ENCODE measurements around the gene NUDT7.

Gene NUDT7

DNA sequence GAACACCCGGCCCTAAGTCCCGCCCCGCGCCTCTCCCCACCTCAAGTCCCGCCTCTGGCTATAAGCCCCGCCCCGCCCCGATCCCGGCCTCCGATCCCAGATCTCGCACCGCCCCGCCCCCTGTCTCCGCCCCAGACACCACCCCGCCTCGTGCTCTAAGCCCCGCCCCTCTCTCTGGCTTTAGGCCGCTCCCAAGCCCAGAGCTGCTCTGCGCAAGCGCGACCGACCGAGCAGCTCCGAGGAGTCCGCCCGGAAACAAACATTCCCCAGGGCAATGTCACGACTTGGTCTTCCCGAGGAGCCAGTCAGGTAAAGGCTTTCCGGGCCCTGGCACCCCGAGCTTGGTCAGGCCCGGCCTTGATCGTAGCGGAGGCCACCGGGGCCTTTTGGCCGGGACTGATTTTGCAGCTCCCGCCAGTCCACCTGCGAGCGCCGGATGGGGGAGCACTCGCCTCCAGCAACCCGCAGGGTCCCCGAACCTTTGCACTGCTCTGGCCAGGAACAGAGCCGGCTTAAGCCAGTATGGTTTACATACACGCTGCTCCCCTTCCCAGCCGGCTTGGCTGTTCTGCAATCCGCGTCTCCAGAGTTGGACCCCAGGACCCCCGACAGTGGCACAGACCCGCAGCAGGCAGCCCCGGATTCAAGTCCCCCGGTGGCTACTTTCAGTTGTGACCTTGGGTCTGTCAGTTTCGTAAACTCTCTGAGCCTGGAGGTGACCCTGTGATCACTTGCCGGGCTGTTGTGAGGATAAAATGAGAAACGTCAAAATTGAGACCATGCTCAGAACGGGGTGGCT, at the start of gene NUDT7:
Gene NUDT7 (plus strand): TSS at position 206 of the 799 bp plus-strand sequence. CDS start 69 bp downstream, at position 275.
- H3K36me3 ChIP-seq (ENCODE audit: insufficient read depth, low read length) = no peaks in the 10 kb centered on the region
- H3K9ac ChIP-seq (ENCODE audit: insufficient read length) = peak within 1 kb of the TSS; percentile 76
- peak; percentile 18 for DNase-seq (ENCODE audit: low read depth, low spot score)
- H3K27ac ChIP-seq = no peak within 1 kb of the TSS
- no peaks in the 10 kb centered on the region for H3K9me3 ChIP-seq (ENCODE audit: low read depth, low read length)
- peak within 1 kb of the TSS; percentile 82 for H3K4me3 ChIP-seq
- TF ChIP-seq FOXP2 (optimal IDR thresholded peaks at IDR 0.05; ENCODE audit: control extremely low read depth, extremely low read length, insufficient read depth) (no peak), POLR2AphosphoS5 (IDR thresholded peaks at IDR 0.05; ENCODE audit: borderline replicate concordance, low read depth, low read length) (peak; percentile 67)

DNA sequence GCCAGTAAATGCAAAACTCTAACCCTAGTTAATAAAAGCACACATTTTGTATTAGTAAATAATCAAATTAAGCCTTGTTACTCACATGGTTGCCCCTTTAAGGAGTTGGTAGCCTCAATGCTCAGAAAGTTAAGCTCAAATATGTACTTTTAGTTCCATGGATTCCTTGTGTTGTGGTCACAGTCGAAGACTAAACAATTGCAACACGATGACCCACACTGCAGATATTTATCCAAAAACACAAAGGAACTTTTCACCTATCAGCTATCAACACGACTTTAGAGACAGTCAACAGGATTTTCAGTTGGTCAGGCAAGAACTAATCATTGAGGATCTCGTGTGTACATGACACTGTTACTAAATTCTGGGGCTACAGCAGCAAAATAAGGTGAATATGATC, 47.4 kb upstream of the NUDT7 start:
- no peak for DNase-seq (ENCODE audit: low read depth, low spot score)
- no peak overlapping the region for H3K9ac ChIP-seq (ENCODE audit: insufficient read length)
- H3K27ac ChIP-seq = no peak overlapping the region
- no peak for TF ChIP-seq FOXP2 (optimal IDR thresholded peaks at IDR 0.05; ENCODE audit: control extremely low read depth, extremely low read length, insufficient read depth)
- TF ChIP-seq EZH2 (IDR thresholded peaks at IDR 0.05) = no peak
- TF ChIP-seq POLR2AphosphoS5 (IDR thresholded peaks at IDR 0.05; ENCODE audit: borderline replicate concordance, low read depth, low read length) = no peak
- no peak overlapping the region for H3K4me3 ChIP-seq
- H3K9me3 ChIP-seq (ENCODE audit: low read depth, low read length) = no peaks in the 10 kb centered on the region
- H3K36me3 ChIP-seq (ENCODE audit: insufficient read depth, low read length) = no peaks in the 10 kb centered on the region

DNA sequence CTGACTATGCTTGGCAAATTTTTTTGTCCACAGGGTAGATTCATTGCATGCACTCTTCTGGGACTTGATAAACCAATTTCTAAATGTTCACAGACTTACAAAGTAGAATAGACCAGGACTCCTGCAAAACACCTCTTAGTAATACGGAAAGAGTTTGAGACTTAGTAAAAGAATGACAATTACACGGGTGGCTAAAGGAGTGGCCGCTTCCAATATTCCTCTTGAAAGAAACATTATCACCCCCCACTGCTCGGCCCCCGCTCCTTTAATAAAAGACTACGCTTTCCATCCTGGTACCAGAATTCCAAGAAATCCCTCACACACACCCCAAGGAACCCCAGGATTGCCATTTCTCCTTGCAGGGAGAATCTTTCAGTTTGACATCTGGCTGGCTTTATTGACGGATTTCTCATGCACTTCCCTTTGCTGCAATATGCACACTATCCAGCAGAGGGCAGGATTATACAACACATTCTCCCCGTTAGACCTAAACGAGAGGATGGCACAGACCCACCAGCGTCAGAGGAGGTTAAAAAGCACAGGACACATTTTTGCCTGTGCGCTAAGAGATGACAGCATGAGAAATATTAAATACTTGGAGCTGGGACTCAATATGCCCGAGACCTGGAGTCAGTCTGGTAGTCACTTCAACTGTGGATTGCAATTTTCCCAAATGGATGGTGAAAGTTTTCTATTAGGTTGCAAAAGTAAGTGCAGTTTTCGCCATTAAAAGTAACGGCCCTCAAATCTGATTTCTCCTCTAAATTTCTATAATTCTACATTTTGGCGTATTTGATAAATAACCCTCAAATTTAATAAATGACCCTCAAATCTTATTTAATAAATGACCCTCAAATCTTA, 46.6 kb upstream of the NUDT7 start:
- H3K9me3 ChIP-seq (ENCODE audit: low read depth, low read length) = no peaks in the 10 kb centered on the region
- H3K4me3 ChIP-seq = no peak overlapping the region
- H3K27ac ChIP-seq = no peak overlapping the region
- TF ChIP-seq EZH2 (IDR thresholded peaks at IDR 0.05) (no peak), POLR2AphosphoS5 (IDR thresholded peaks at IDR 0.05; ENCODE audit: borderline replicate concordance, low read depth, low read length) (no peak), FOXP2 (optimal IDR thresholded peaks at IDR 0.05; ENCODE audit: control extremely low read depth, extremely low read length, insufficient read depth) (no peak)
- H3K9ac ChIP-seq (ENCODE audit: insufficient read length) = no peak overlapping the region
- no peak for DNase-seq (ENCODE audit: low read depth, low spot score)
- no peaks in the 10 kb centered on the region for H3K36me3 ChIP-seq (ENCODE audit: insufficient read depth, low read length)

DNA sequence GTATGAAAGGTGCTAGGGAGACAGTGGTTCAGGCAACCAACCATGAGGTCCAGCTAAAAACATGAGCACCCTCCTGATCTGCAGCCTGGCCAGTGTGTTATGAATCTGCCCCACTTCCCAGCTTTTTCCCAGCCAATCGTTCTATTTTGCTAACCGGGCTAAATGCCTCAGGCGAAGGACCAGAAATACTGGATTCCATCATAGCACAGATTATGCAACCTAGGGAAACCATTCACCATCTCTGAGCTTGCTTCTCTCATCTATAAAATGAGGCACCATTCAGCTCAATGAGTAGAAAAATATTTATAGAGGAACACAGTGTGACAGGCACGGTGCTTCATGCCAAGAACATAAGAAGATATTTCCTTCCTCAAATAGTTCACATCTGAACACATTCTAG, 45.2 kb upstream of the NUDT7 start:
- H3K36me3 ChIP-seq (ENCODE audit: insufficient read depth, low read length) = no peaks in the 10 kb centered on the region
- DNase-seq (ENCODE audit: low read depth, low spot score) = no peak
- TF ChIP-seq EZH2 (IDR thresholded peaks at IDR 0.05) (no peak), POLR2AphosphoS5 (IDR thresholded peaks at IDR 0.05; ENCODE audit: borderline replicate concordance, low read depth, low read length) (no peak), FOXP2 (optimal IDR thresholded peaks at IDR 0.05; ENCODE audit: control extremely low read depth, extremely low read length, insufficient read depth) (no peak)
- H3K4me3 ChIP-seq = no peak overlapping the region
- no peaks in the 10 kb centered on the region for H3K9me3 ChIP-seq (ENCODE audit: low read depth, low read length)
- H3K9ac ChIP-seq (ENCODE audit: insufficient read length) = no peak overlapping the region
- H3K27ac ChIP-seq = no peak overlapping the region

DNA sequence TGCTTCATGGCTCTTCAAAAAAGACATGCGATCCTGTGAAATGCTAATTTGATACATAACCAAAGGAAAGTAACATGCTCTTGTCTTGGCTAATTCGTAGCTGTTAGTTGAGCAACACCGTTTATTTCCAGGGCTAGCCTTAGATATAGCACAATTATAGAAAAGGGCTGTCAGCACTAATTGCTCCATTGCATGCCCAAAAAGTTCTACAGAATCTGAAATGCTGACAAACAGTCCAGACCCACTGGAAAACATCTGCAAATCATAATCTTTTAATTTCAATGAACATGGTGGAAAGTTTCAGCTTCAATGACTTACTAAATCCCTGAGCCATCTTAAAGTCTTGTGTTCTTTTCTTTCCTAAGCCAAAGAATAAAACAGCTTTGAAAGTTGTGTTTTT, 42.9 kb upstream of the NUDT7 start:
- no peak for TF ChIP-seq POLR2AphosphoS5 (IDR thresholded peaks at IDR 0.05; ENCODE audit: borderline replicate concordance, low read depth, low read length)
- TF ChIP-seq EZH2 (IDR thresholded peaks at IDR 0.05) = no peak
- no peak for TF ChIP-seq FOXP2 (optimal IDR thresholded peaks at IDR 0.05; ENCODE audit: control extremely low read depth, extremely low read length, insufficient read depth)
- Histone ChIP-seq H3K9me3 (ENCODE audit: low read depth, low read length) (no peaks in the 10 kb centered on the region), H3K36me3 (ENCODE audit: insufficient read depth, low read length) (no peaks in the 10 kb centered on the region), H3K27ac (peak overlapping the region; percentile 64; the same call in 1 of the 2 replicates), H3K4me3 (no peak overlapping the region), H3K9ac (ENCODE audit: insufficient read length) (no peak overlapping the region)
- DNase-seq (ENCODE audit: low read depth, low spot score) = no peak

DNA sequence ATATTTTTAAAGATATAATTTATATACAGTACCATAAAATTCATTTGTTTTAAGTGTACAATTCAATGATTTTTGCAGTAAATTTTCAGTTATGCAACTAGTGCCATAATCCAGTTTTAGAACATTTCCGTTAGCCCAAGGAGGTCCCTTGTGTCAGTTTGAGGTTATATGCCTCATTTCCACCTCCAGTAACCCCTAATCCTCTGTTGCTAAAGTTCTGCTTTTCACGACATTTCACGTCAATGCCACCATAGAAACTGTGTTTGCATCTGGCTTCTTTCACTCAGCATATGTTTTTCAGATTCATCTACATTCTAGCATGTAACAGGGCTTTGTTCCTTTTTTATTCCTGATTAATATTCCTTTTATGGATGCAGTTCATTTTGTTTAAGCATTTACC, 42.4 kb upstream of the NUDT7 start:
- Histone ChIP-seq H3K9ac (ENCODE audit: insufficient read length) (no peak overlapping the region), H3K4me3 (no peak overlapping the region), H3K36me3 (ENCODE audit: insufficient read depth, low read length) (no peaks in the 10 kb centered on the region), H3K9me3 (ENCODE audit: low read depth, low read length) (no peaks in the 10 kb centered on the region), H3K27ac (peak overlapping the region; percentile 64; the same call in 1 of the 2 replicates)
- TF ChIP-seq FOXP2 (optimal IDR thresholded peaks at IDR 0.05; ENCODE audit: control extremely low read depth, extremely low read length, insufficient read depth) = no peak
- TF ChIP-seq POLR2AphosphoS5 (IDR thresholded peaks at IDR 0.05; ENCODE audit: borderline replicate concordance, low read depth, low read length) = no peak
- TF ChIP-seq EZH2 (IDR thresholded peaks at IDR 0.05) = no peak
- DNase-seq (ENCODE audit: low read depth, low spot score) = peak; percentile 34

DNA sequence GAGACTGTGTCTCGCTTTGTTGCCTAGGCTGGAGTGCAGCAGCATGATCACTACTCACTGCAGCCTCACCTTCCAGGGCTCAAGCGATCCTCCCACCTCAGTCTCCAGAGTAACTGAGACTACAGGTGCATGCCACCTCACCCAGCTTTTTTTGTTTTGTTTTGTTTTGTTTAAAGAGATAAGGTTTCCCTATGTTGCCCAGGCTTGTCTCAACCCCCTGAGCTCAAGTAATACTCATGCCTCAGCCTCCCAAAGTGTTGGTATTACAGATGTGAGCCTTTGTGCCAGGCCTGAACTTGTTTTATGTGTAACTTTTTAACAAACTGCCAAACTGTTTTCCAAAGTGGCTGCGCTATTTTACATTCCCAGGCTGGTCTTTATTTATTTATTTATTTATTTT, 41.8 kb upstream of the NUDT7 start:
- H3K36me3 ChIP-seq (ENCODE audit: insufficient read depth, low read length) = no peaks in the 10 kb centered on the region
- no peak overlapping the region for H3K27ac ChIP-seq
- no peak for DNase-seq (ENCODE audit: low read depth, low spot score)
- TF ChIP-seq FOXP2 (optimal IDR thresholded peaks at IDR 0.05; ENCODE audit: control extremely low read depth, extremely low read length, insufficient read depth) (no peak), EZH2 (IDR thresholded peaks at IDR 0.05) (no peak), POLR2AphosphoS5 (IDR thresholded peaks at IDR 0.05; ENCODE audit: borderline replicate concordance, low read depth, low read length) (no peak)
- H3K9ac ChIP-seq (ENCODE audit: insufficient read length) = no peak overlapping the region
- no peaks in the 10 kb centered on the region for H3K9me3 ChIP-seq (ENCODE audit: low read depth, low read length)
- H3K4me3 ChIP-seq = no peak overlapping the region

DNA sequence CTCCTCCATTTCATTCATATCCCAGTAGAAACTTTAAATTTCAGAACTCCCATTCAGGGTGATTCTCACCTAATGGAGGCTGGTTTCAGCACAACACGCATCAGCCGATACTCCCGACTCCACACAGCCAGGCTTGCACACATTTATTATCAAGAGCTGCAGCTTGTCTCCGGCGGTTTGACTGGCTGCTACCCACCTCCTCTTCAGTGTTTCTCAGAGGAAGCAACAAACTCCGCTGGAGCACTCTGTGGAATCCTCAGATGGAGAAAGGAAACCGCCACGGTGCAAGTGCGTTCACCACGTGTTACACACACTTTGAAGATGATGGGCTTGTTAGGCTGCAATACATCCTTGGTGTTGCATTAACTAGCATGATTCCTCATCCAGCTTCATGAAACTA, 39.7 kb upstream of the NUDT7 start:
- H3K9ac ChIP-seq (ENCODE audit: insufficient read length) = no peak overlapping the region

More for the DNA sequence above, 39.7 kb upstream of the NUDT7 start:
- Histone ChIP-seq H3K27ac (no peak overlapping the region), H3K36me3 (ENCODE audit: insufficient read depth, low read length) (no peaks in the 10 kb centered on the region), H3K4me3 (no peak overlapping the region), H3K9me3 (ENCODE audit: low read depth, low read length) (no peaks in the 10 kb centered on the region)
- no peak for TF ChIP-seq EZH2 (IDR thresholded peaks at IDR 0.05)
- TF ChIP-seq FOXP2 (optimal IDR thresholded peaks at IDR 0.05; ENCODE audit: control extremely low read depth, extremely low read length, insufficient read depth) = no peak
- no peak for TF ChIP-seq POLR2AphosphoS5 (IDR thresholded peaks at IDR 0.05; ENCODE audit: borderline replicate concordance, low read depth, low read length)
- DNase-seq (ENCODE audit: low read depth, low spot score) = no peak

Measured in SK-N-MC (cell line).